Stomach (tissue), 9 donors: ENCODE data around the gene ZRSR2. TPM values are rescaled to one million over a fixed set of nuclear protein-coding genes. Genes with fewer than 3 reads are reported as not detected.

Experiments used
- DNase-seq, 2 donors: peaks; one replicate each; pipeline versions ENCODE4 v3.0.0 to v3.0.0-alpha.2; 2013 to 2019
- H3K27ac ChIP-seq, 5 donors: fragments of 200-600 bp in 4 of 5; sonication (generic) in 4 of 5; one replicate each; pipeline ENCODE4 v1.5.1; 2013 to 2019; ENCODE audit warnings: mild to moderate bottlenecking in 1 of 5, moderate library complexity in 1 of 5
- H3K27me3 ChIP-seq, 3 donors: fragments of 200-600 bp; sonication (generic); one replicate each; pipeline ENCODE4 v1.5.1; 2017 to 2019; ENCODE audit warnings: mixed run types in 1 of 3
- H3K36me3 ChIP-seq, 4 donors: fragments of 200-600 bp; sonication (generic); 1 replicate in 3 of 4; 2 replicates in 1 of 4; pipeline ENCODE4 v1.5.1; 2016 to 2019
- H3K4me1 ChIP-seq, 4 donors: fragments of 200-600 bp; sonication (generic); one replicate each; pipeline ENCODE4 v1.5.1; 2016 to 2019
- H3K4me3 ChIP-seq, 4 donors: fragments of 200-600 bp; sonication (generic) in 3 of 4; one replicate each; pipeline ENCODE4 v1.5.1; 2016 to 2019; ENCODE audit warnings: mild to moderate bottlenecking in 1 of 4
- H3K9me3 ChIP-seq, 4 donors: fragments of 200-600 bp; sonication (generic); one replicate each; pipeline ENCODE4 v1.5.1; 2016 to 2019
- EP300 ChIP-seq: sonication (generic); formaldehyde crosslinking; IDR thresholded peaks from one replicate; pipeline ENCODE4 v1.6.1; 2017; ENCODE audit warnings: antibody characterized with exemption
- POLR2A ChIP-seq, 4 donors: fragments of 450-650 bp; IDR thresholded peaks; one replicate each; pipeline ENCODE4 v1.6.1; 2016; ENCODE audit warnings: antibody characterized with exemption in 4 of 4, control low read depth in 2 of 4, mild to moderate bottlenecking in 1 of 4, moderate library complexity in 1 of 4
- POLR2AphosphoS5 ChIP-seq, 3 donors: sonication (generic); formaldehyde crosslinking; IDR thresholded peaks; one replicate each; pipeline ENCODE4 v1.6.1; 2016; ENCODE audit warnings: antibody characterized with exemption in 3 of 3
- WGBS, 5 donors: extraction: QIAGEN DNeasy Blood & Tissue Kit in 3 of 5; methylation state at CpG; one replicate each; pipeline versions ENCODE4 v1.1.5 to v1.1.7; 2013 to 2018; 5-methylcytosine and 5-hydroxymethylcytosine counted together
- intact Hi-C: fragments of 100-400 bp; cut with DNase I; formaldehyde crosslinking; loops from one replicate; pipeline ENCODE4 v1.15.1; 2023; ENCODE audit warnings: low total_unique reads
- polyA plus RNA-seq, 3 donors: library from polyadenylated mRNA; stranded (reverse); fragments of 200-250 nt; gene quantifications; one replicate each; pipeline ENCODE4 v1.2.3, GENCODE V29; 2013
- total RNA-seq, 5 donors: library from RNA; depleted of rRNA; stranded (reverse); fragments of >200 nt; gene quantifications; one replicate each; pipeline versions ENCODE4 v1.1.0 to v1.2.3, GENCODE V29; 2014 to 2016
- TF ChIP-seq, protein P1 (sequence below), 7 experiments: fragments of 450-650 bp in 4 of 7; fragments of 200-600 bp in 3 of 7; sonication (generic) in 3 of 7; IDR thresholded peaks; one replicate each; pipeline ENCODE4 v1.5.1; 2016 to 2019; ENCODE audit warnings: antibody characterized with exemption in 7 of 7, control low read depth in 2 of 7, mild to moderate bottlenecking in 1 of 7
- donor health status: healthy with polysubstance abuse.
- donor health status: Bipolar disorder and iron deficiency.
- donor health status: healthy.

Gene ZRSR2
- total and polyA plus RNA-seq, 8 donors: 1.4 to 26.4 (median 14.1) TPM

DNA sequence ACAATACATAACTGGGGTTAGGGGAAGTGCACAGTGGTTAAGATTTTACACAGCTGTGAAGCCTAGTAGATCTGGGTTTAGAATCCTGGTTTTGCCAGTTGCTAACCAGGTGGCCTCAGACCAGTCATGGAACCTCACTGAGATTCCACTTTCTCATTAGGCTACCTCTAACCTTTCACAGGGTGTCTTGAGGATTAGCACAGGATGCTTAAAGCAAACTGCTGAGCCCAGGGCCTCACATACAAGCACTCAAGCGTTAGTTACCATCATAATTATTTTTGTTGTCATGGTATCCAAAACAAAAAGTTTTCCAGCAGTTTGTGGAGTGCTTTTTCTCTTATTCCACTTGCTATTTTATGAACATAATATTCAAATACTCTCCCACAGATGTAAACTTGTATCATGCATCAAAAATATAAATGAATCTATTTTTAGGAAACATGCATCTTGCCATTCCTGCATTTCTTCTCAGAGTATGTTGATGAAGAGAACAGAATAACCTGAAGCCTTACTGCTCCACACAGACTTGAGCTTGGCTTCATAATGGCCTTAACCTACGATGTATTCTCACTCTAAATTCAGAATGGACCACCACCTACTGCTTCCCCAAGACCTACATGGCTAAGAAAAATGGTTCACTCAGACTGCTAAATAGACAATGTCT lies 51.7 kb downstream of the ZRSR2 start:
- intact Hi-C loops: no loop called here
- no peaks in the 10 kb centered on the region for H3K27me3 ChIP-seq
- H3K36me3 ChIP-seq: peaks cover 0 to 26% (median 18%) of the 10 kb centered on the region in 4 donors
- H3K27ac ChIP-seq: no peak overlapping the region
- TF ChIP-seq EP300 (no peak), POLR2A (IDR thresholded peaks at IDR 0.05) (no peak), POLR2AphosphoS5 (IDR thresholded peaks at IDR 0.05) (no peak)
- TF ChIP-seq, protein P1, sequence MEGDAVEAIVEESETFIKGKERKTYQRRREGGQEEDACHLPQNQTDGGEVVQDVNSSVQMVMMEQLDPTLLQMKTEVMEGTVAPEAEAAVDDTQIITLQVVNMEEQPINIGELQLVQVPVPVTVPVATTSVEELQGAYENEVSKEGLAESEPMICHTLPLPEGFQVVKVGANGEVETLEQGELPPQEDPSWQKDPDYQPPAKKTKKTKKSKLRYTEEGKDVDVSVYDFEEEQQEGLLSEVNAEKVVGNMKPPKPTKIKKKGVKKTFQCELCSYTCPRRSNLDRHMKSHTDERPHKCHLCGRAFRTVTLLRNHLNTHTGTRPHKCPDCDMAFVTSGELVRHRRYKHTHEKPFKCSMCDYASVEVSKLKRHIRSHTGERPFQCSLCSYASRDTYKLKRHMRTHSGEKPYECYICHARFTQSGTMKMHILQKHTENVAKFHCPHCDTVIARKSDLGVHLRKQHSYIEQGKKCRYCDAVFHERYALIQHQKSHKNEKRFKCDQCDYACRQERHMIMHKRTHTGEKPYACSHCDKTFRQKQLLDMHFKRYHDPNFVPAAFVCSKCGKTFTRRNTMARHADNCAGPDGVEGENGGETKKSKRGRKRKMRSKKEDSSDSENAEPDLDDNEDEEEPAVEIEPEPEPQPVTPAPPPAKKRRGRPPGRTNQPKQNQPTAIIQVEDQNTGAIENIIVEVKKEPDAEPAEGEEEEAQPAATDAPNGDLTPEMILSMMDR (IDR thresholded peaks at IDR 0.05): no peak
- no peaks in the 10 kb centered on the region for H3K9me3 ChIP-seq
- DNase-seq: no peak
- H3K4me1 ChIP-seq: no peaks in the 10 kb centered on the region
- no peak overlapping the region for H3K4me3 ChIP-seq
- WGBS, 5 donors: 71 to 89% (median 87%) methylated on average over 2 of the region's 2 CpGs

DNA sequence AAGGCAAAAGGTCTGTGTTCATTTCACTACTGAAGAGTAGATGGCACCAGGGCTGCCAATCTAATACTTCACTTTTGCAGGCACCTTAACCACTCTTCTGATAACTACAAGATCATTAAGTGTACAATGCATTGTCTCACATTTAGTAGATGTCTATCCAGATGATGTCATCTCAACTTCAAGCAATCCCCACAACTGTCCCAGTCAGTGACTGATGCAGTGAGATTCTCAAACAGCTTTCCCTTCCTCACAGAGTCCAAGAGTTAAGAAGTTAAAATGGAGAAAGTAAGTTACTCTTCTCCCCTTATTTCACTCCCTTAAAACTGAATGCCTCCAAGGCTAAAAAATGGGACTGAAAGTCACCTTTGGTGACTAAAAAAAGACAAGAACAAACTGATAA lies 53.7 kb downstream of the ZRSR2 start:
- Histone ChIP-seq H3K36me3 (peaks cover 0 to 26% (median 18%) of the 10 kb centered on the region in 4 donors), H3K4me3 (no peak overlapping the region), H3K4me1 (peaks cover 0 to 6% (median 3%) of the 10 kb centered on the region in 4 donors), H3K27me3 (no peaks in the 10 kb centered on the region), H3K27ac (no peak overlapping the region), H3K9me3 (no peaks in the 10 kb centered on the region)
- intact Hi-C loops: no loop called here
- DNase-seq: no peak
- TF ChIP-seq POLR2AphosphoS5 (IDR thresholded peaks at IDR 0.05) (no peak), POLR2A (IDR thresholded peaks at IDR 0.05) (no peak), EP300 (no peak)
- TF ChIP-seq, protein P1 (IDR thresholded peaks at IDR 0.05): no peak

DNA sequence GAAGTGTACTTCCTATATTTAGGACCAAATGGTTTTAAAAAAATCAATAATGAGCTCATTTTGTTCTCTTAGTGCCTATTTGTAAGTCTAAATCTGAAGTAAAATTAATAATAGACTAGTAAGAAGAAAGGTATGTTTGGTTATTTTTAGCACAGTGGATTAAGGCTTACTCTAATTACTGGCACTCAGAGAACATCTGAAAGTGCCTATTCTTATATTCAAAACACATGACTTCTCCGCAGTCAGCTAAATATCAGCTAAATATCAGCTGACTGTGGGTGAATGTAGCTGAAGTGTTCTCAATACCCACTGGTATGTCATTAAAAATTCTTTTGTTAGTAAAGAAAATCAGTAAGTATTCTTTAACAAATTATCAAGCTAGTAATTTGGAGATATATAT lies 58.3 kb downstream of the ZRSR2 start:
- Histone ChIP-seq H3K36me3 (peaks cover 0 to 14% (median 12%) of the 10 kb centered on the region in 4 donors), H3K4me3 (no peak overlapping the region), H3K27me3 (peaks cover 0 to 1% (median 0%) of the 10 kb centered on the region in 3 donors), H3K9me3 (no peaks in the 10 kb centered on the region), H3K27ac (peak overlapping the region in 1 of 5 donors; percentile 49), H3K4me1 (peaks cover 0 to 14% (median 5%) of the 10 kb centered on the region in 4 donors)
- 50 to 95% (median 79%) methylated on average over 1 of the region's 1 CpG for whole genome bisulfite sequencing, 5 donors
- TF ChIP-seq, protein P1 (IDR thresholded peaks at IDR 0.05): no peak
- TF ChIP-seq EP300 (no peak), POLR2AphosphoS5 (IDR thresholded peaks at IDR 0.05) (no peak), POLR2A (IDR thresholded peaks at IDR 0.05) (no peak)
- intact Hi-C loops: no loop called here
- no peak for DNase-seq

DNA sequence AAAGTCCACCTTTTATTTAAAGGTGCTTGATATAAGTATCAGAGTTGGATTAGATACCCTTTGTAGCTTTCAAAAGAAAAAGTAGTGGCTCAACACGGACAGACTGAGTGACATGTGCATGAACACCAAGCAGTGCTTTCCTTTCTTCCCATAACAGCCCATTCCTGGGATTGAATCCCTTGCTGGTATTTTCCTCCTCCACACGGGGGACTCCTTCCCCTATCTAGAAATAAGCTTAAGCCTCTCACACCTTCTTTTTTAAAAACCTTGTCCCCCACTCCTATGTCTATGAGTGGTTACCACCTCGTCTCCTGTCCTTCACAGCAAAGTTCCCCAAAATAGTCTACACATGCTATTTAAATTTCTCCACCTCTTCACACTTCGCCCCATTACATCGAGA lies 59.3 kb downstream of the ZRSR2 start:
- Histone ChIP-seq H3K4me3 (no peak overlapping the region), H3K9me3 (no peaks in the 10 kb centered on the region), H3K4me1 (peaks cover 0 to 22% (median 9%) of the 10 kb centered on the region in 4 donors), H3K27ac (peak overlapping the region in 2 of 5 donors; percentile 35 to 49), H3K36me3 (peaks cover 0 to 7% (median 6%) of the 10 kb centered on the region in 4 donors), H3K27me3 (peaks cover 0 to 10% (median 0%) of the 10 kb centered on the region in 3 donors)
- WGBS, 5 donors: 52 to 69% (median 62%) methylated on average over 5 of the region's 5 CpGs
- peak in 1 of 2 donors; percentile 16 for DNase-seq
- intact Hi-C loops: no loop called here
- no peak for TF ChIP-seq POLR2A (IDR thresholded peaks at IDR 0.05)
- no peak for TF ChIP-seq POLR2AphosphoS5 (IDR thresholded peaks at IDR 0.05)
- no peak for TF ChIP-seq EP300
- TF ChIP-seq, protein P1 (IDR thresholded peaks at IDR 0.05): no peak
